ENCODE measurements around the gene GALNT14. TPM values are rescaled to one million over a fixed set of nuclear protein-coding genes. Genes with fewer than 3 reads are reported as not detected.

The GALNT14 gene
- total and polyA plus RNA-seq, 10 of the 15 experiments (the other 5 are each of a cell fraction or from before 2014, with no cell fraction given), result 3.7 to 17.8 (median 6.0) TPM

DNA sequence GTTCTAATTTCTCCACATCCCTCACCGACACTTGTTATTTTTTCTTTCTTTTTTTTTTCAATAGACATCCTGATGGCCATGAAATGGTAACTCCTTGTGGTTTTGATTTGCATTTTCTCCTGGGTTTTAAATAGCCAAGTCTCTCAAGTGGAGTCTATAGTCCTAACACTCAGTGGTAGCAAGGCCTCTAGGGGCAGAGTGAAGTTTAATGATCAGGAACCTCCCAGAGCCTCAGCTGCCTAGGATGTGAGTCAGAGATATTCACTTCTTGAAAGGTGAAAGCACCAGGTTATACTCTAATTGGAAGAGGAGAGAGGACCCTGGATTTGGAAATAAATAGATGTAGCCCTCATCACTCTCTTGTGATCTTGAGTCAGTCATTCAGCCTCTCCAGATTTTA is 268.3 kb downstream of the GALNT14 start:
- H2AFZ ChIP-seq (ENCODE audit: control insufficient read depth, low read depth, low read length), result no peak overlapping the region
- H3K79me2 ChIP-seq (ENCODE audit: control insufficient read depth, insufficient read depth, low read length), result no peaks in the 10 kb centered on the region
- DNase-seq (ENCODE audit: low read depth, low spot score) (no peak), ATAC-seq (no peak), FAIRE-seq (no peak)
- H3K4me2 ChIP-seq (ENCODE audit: control insufficient read depth, insufficient read depth), result no peak overlapping the region
- ChIA-PET RAD21 (ENCODE audit: unreplicated experiment) (no interaction called here), CTCF (no interaction called here), POLR2A (no interaction called here), SMC1A (ENCODE audit: uncharacterized antibody, unreplicated experiment) (no interaction called here)
- H3K27ac ChIP-seq (ENCODE audit: control insufficient read depth, insufficient read depth), result no peak overlapping the region
- in situ Hi-C loops (cut with MboI), result loop anchor here (10.0 kb wide), 1 partner anchor 295 kb away; no protein-coding TSS in a partner anchor
- H3K9ac ChIP-seq (ENCODE audit: control insufficient read depth, insufficient read depth, low read length), result no peak overlapping the region
- H3K27me3 ChIP-seq (replicated peaks in 1 of 2; ENCODE audit: control insufficient read depth in 2 of 2, insufficient read depth in 2 of 2, low read length in 1 of 2), result no peaks in the 10 kb centered on the region
- peaks cover 14% of the 10 kb centered on the region for H3K4me1 ChIP-seq (ENCODE audit: control insufficient read depth, insufficient read depth, low read length)
- 43% methylated on average over 1 of the region's 1 CpG for WGBS (ENCODE audit: insufficient coverage, insufficient replicate concordance, low lambda C conversion rate, missing lambda C conversion rate)
- no peaks in the 10 kb centered on the region; the same call in 2 of the 3 replicates for H3K9me3 ChIP-seq (replicated peaks; ENCODE audit: control insufficient read depth, insufficient read depth, low read length)
- H3K4me3 ChIP-seq, result no peak overlapping the region
- no peaks in the 10 kb centered on the region for H4K20me1 ChIP-seq (ENCODE audit: control insufficient read depth, insufficient read depth)
- H3K36me3 ChIP-seq (ENCODE audit: control insufficient read depth in 2 of 2, insufficient read depth in 2 of 2, low read length in 1 of 2), result no peaks in the 10 kb centered on the region
- BruUV-seq (replicated peaks), result no TSS peak
- intact Hi-C loops (cut with micrococcal nuclease; ENCODE audit: unreplicated experiment), result loop anchor here (10.0 kb wide), 1 partner anchor 705 kb away; no protein-coding TSS in a partner anchor
- TF ChIP-seq, protein P1, sequence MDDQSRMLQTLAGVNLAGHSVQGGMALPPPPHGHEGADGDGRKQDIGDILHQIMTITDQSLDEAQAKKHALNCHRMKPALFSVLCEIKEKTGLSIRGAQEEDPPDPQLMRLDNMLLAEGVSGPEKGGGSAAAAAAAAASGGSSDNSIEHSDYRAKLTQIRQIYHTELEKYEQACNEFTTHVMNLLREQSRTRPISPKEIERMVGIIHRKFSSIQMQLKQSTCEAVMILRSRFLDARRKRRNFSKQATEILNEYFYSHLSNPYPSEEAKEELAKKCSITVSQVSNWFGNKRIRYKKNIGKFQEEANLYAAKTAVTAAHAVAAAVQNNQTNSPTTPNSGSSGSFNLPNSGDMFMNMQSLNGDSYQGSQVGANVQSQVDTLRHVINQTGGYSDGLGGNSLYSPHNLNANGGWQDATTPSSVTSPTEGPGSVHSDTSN (IDR thresholded peaks at IDR 0.05; ENCODE audit: insufficient replicate concordance, low read depth, low read length), result no peak
- TF ChIP-seq, protein P2, sequence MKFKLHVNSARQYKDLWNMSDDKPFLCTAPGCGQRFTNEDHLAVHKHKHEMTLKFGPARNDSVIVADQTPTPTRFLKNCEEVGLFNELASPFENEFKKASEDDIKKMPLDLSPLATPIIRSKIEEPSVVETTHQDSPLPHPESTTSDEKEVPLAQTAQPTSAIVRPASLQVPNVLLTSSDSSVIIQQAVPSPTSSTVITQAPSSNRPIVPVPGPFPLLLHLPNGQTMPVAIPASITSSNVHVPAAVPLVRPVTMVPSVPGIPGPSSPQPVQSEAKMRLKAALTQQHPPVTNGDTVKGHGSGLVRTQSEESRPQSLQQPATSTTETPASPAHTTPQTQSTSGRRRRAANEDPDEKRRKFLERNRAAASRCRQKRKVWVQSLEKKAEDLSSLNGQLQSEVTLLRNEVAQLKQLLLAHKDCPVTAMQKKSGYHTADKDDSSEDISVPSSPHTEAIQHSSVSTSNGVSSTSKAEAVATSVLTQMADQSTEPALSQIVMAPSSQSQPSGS (IDR thresholded peaks at IDR 0.05; ENCODE audit: low read length), result no peak
- TF ChIP-seq JUND (IDR thresholded peaks at IDR 0.05; ENCODE audit: low read depth, low read length) (no peak), EP300 (IDR thresholded peaks at IDR 0.05; ENCODE audit: borderline replicate concordance in 1 of 2, control insufficient read depth in 1 of 2, low read depth in 2 of 2, low read length in 2 of 2) (no peak), HDAC6 (IDR thresholded peaks at IDR 0.05; ENCODE audit: unreplicated experiment) (no peak), BCL11A (IDR thresholded peaks at IDR 0.05; ENCODE audit: low read depth, low read length) (no peak), MYB (IDR thresholded peaks at IDR 0.05; ENCODE audit: borderline replicate concordance, low read depth, low read length) (no peak), TCF12 (IDR thresholded peaks at IDR 0.05; ENCODE audit: low read depth, low read length) (no peak), MYC (IDR thresholded peaks at IDR 0.05; ENCODE audit: insufficient read depth, insufficient read length, insufficient replicate concordance, low read length, severe bottlenecking) (no peak), SMARCA5 (IDR thresholded peaks at IDR 0.05) (no peak), BHLHE40 (IDR thresholded peaks at IDR 0.05; ENCODE audit: borderline replicate concordance in 1 of 2, low read depth in 2 of 2, low read length in 1 of 2) (no peak), NFYB (IDR thresholded peaks at IDR 0.05; ENCODE audit: insufficient read depth, low read depth, low read length) (no peak), ZZZ3 (IDR thresholded peaks at IDR 0.05; ENCODE audit: control insufficient read depth, insufficient read length, low read depth) (no peak), MTA2 (IDR thresholded peaks at IDR 0.05; ENCODE audit: low read depth) (no peak), MEF2B (IDR thresholded peaks at IDR 0.05; ENCODE audit: partially characterized antibody, poor library complexity, severe bottlenecking) (no peak), GATAD2B (conservative IDR thresholded peaks at IDR 0.05; ENCODE audit: low read depth) (no peak), SMC3 (IDR thresholded peaks at IDR 0.05; ENCODE audit: borderline replicate concordance, low read length) (no peak), SMAD1 (IDR thresholded peaks at IDR 0.05; ENCODE audit: low read depth, partially characterized antibody) (no peak), KAT2A (conservative IDR thresholded peaks at IDR 0.05; ENCODE audit: control insufficient read depth, low read depth, low read length) (no peak)
